Activated CD8-positive, alpha-beta memory T cell treated with anti-CD3 and anti-CD28 coated beads, Interleukin-2, amount 50 U/mL, for 48 hours (primary cell): ENCODE measurements around the gene NLK.
"Not testable (repeated sequence)": the region's sequence is repeated elsewhere in the genome, so short reads cannot be mapped to it uniquely, and the experiment has no call there.

Source experiments
- DNase-seq: peaks from one replicate; pipeline ENCODE4 v3.0.0-alpha.2; 2020

The NLK gene

GRCh38 chr17:28076144-28076543 is 33.7 kb downstream of the NLK start:
- DNase-seq: no peak

- DNase-seq: not testable (repeated sequence)
Measured at GRCh38 chr17:28077140-28077539, 34.7 kb downstream of the NLK start.

- DNase-seq: no peak
Measured at GRCh38 chr17:28078341-28079229, 36.1 kb downstream of the NLK start.

- no peak for DNase-seq
Measured at GRCh38 chr17:28081467-28081866, 39.0 kb downstream of the NLK start.

- DNase-seq: no peak
Measured at GRCh38 chr17:28085766-28086165, 43.3 kb downstream of the NLK start.

- DNase-seq: no peak
Measured at GRCh38 chr17:28086519-28086918, 44.0 kb downstream of the NLK start.

- no peak for DNase-seq
Measured at GRCh38 chr17:28087743-28088142, 45.3 kb downstream of the NLK start.

GRCh38 chr17:28090551-28090950 is 48.1 kb downstream of the NLK start:
- DNase-seq: no peak

- DNase-seq: no peak
Measured at GRCh38 chr17:28092088-28092487, 49.6 kb downstream of the NLK start.

- no peak for DNase-seq
Measured at GRCh38 chr17:28093999-28094716, 51.7 kb downstream of the NLK start.

- DNase-seq: no peak
Measured at GRCh38 chr17:28096756-28097155, 54.3 kb downstream of the NLK start.

- DNase-seq: no peak
Measured at GRCh38 chr17:28097254-28097653, 54.8 kb downstream of the NLK start.

GRCh38 chr17:28097901-28098300 is 55.4 kb downstream of the NLK start:
- DNase-seq: no peak

- not testable (repeated sequence) for DNase-seq
Measured at GRCh38 chr17:28098591-28098990, 56.1 kb downstream of the NLK start.

- no peak for DNase-seq
Measured at GRCh38 chr17:28100251-28100650, 57.8 kb downstream of the NLK start.

GRCh38 chr17:28100936-28101335 is 58.5 kb downstream of the NLK start:
- DNase-seq: no peak

- DNase-seq: no peak
Measured at GRCh38 chr17:28101919-28102318, 59.4 kb downstream of the NLK start.

GRCh38 chr17:28105501-28105900 is 63.0 kb downstream of the NLK start:
- no peak for DNase-seq

- no peak for DNase-seq
Measured at GRCh38 chr17:28110184-28110583, 67.7 kb downstream of the NLK start.

GRCh38 chr17:28112181-28112580 is 69.7 kb downstream of the NLK start:
- no peak for DNase-seq

- DNase-seq: no peak
Measured at GRCh38 chr17:28112606-28113005, 70.1 kb downstream of the NLK start.

- DNase-seq: no peak
Measured at GRCh38 chr17:28113269-28113668, 70.8 kb downstream of the NLK start.

- no peak for DNase-seq
Measured at GRCh38 chr17:28115046-28115445, 72.6 kb downstream of the NLK start.

GRCh38 chr17:28117304-28117703 is 74.8 kb downstream of the NLK start:
- DNase-seq: no peak
